Kidney epithelial cell (primary cell): ENCODE results near the gene TBC1D10A. TPM values are rescaled to one million over a fixed set of nuclear protein-coding genes. Genes with fewer than 3 reads are reported as not detected.

Source experiments
- DNase-seq: peaks from one replicate; pipeline ENCODE4 v3.0.0-alpha.2; 2010; ENCODE audit warnings: low read depth
- H3K27me3 ChIP-seq: 2 replicates; pipeline ENCODE4 v1.6.0; 2011; ENCODE audit warnings: low read length; ENCODE audit not compliant: control insufficient read depth, insufficient read depth
- H3K36me3 ChIP-seq: 2 replicates; pipeline ENCODE4 v1.5.1; 2011; ENCODE audit warnings: low read length; ENCODE audit not compliant: control insufficient read depth, insufficient read depth
- H3K4me3 ChIP-seq: 2 replicates; pipeline ENCODE4 v1.5.1; 2011; ENCODE audit warnings: low read depth, mild to moderate bottlenecking, control low read depth, low read length
- CTCF ChIP-seq: IDR thresholded peaks from 2 replicates; pipeline ENCODE4 v1.5.1; 2011; ENCODE audit warnings: mild to moderate bottlenecking, moderate library complexity, low read length, control low read depth, inconsistent platforms; ENCODE audit not compliant: insufficient read depth, poor library complexity, severe bottlenecking
- total RNA-seq: library from RNA; depleted of rRNA; stranded (reverse); fragments of >200 nt; gene quantifications from 2 replicates; pipeline ENCODE4 v1.2.3, GENCODE V29; 2015

The TBC1D10A gene
- total RNA-seq, 1 donor from 2014 or later = 23.9 TPM

- TF ChIP-seq CTCF = no peak
- no peak overlapping the region for H3K4me3 ChIP-seq
- DNase-seq = no peak
- no peaks in the 10 kb centered on the region for H3K36me3 ChIP-seq
- H3K27me3 ChIP-seq = no peaks in the 10 kb centered on the region
Measured at GRCh38 chr22:30354644-30355043, 27.9 kb upstream of the TBC1D10A start.

- H3K27me3 ChIP-seq = no peaks in the 10 kb centered on the region
- no peaks in the 10 kb centered on the region for H3K36me3 ChIP-seq
- DNase-seq = no peak
- TF ChIP-seq CTCF = no peak
- no peak overlapping the region for H3K4me3 ChIP-seq
Measured at GRCh38 chr22:30351226-30351625, 24.5 kb upstream of the TBC1D10A start.

- no peak for TF ChIP-seq CTCF
- peaks cover 6% of the 10 kb centered on the region for H3K36me3 ChIP-seq
- H3K27me3 ChIP-seq = no peaks in the 10 kb centered on the region
- no peak for DNase-seq
- H3K4me3 ChIP-seq = no peak overlapping the region
Measured at GRCh38 chr22:30348809-30349208, 22.1 kb upstream of the TBC1D10A start.

GRCh38 chr22:30348404-30348803 is 21.7 kb upstream of the TBC1D10A start:
- TF ChIP-seq CTCF = no peak
- H3K36me3 ChIP-seq = peaks cover 6% of the 10 kb centered on the region
- H3K4me3 ChIP-seq = no peak overlapping the region
- no peak for DNase-seq
- no peaks in the 10 kb centered on the region for H3K27me3 ChIP-seq

GRCh38 chr22:30347255-30347892 is 20.6 kb upstream of the TBC1D10A start:
- no peak for TF ChIP-seq CTCF
- Histone ChIP-seq H3K36me3 (peaks cover 6% of the 10 kb centered on the region), H3K4me3 (no peak overlapping the region), H3K27me3 (no peaks in the 10 kb centered on the region)
- DNase-seq = no peak
